ELF-1 (cell line): Measurements from ENCODE around the gene BCKDHA.
"Not testable (repeated sequence)": the region's sequence is repeated elsewhere in the genome, so short reads cannot be mapped to it uniquely, and the experiment has no call there.

Experiments
- DNase-seq: peaks from one replicate; pipeline ENCODE4 v3.0.0-alpha.2; 2016; ENCODE audit warnings: low read depth, low spot score

Gene BCKDHA

GRCh38 chr19:41425174-41426115 is 27.8 kb downstream of the BCKDHA start:
- peak; percentile 10 for DNase-seq

GRCh38 chr19:41426116-41426841 is 28.7 kb downstream of the BCKDHA start:
- DNase-seq, result no peak

GRCh38 chr19:41426952-41427646 is 29.5 kb downstream of the BCKDHA start, which contains the start of gene B3GNT8:
TSS of gene B3GNT8 (minus strand) at chr19:41427374. CDS start at chr19:41426778, 596 bp downstream.
- DNase-seq, result peak; percentile 78

- DNase-seq, result peak; percentile 25
Observed at GRCh38 chr19:41427647-41428480, 30.2 kb downstream of the BCKDHA start.

GRCh38 chr19:41428481-41428859 is 30.9 kb downstream of the BCKDHA start:
- DNase-seq, result no peak

- DNase-seq, result no peak
Observed at GRCh38 chr19:41430922-41431321, 33.3 kb downstream of the BCKDHA start.

- DNase-seq, result peak; percentile 26
Observed at GRCh38 chr19:41431426-41432386, 34.1 kb downstream of the BCKDHA start.

- DNase-seq, result no peak
Observed at GRCh38 chr19:41433171-41433570, 35.6 kb downstream of the BCKDHA start.

- no peak for DNase-seq
Observed at GRCh38 chr19:41434450-41434849, 36.8 kb downstream of the BCKDHA start.

GRCh38 chr19:41435376-41435775 is 37.8 kb downstream of the BCKDHA start:
- DNase-seq, result not testable (repeated sequence)

- no peak for DNase-seq
Observed at GRCh38 chr19:41435936-41436673, 38.5 kb downstream of the BCKDHA start.

GRCh38 chr19:41436674-41436951 is 39.0 kb downstream of the BCKDHA start:
- DNase-seq, result no peak

- no peak for DNase-seq
Observed at GRCh38 chr19:41437944-41438574, 40.4 kb downstream of the BCKDHA start.

- DNase-seq, result peak; percentile 98
Observed at GRCh38 chr19:41439441-41440222, 42.0 kb downstream of the BCKDHA start, which contains the start of gene DMAC2. TSS of gene DMAC2 (minus strand) at chr19:41439912. CDS start at chr19:41439899, 13 bp downstream.

GRCh38 chr19:41441321-41441945 is 43.8 kb downstream of the BCKDHA start:
- no peak for DNase-seq

GRCh38 chr19:41442473-41443355 is 45.1 kb downstream of the BCKDHA start, which contains the start of gene ERICH4:
TSS of gene ERICH4 (plus strand) at chr19:41443156. CDS start at chr19:41443170, 14 bp downstream.
- no peak for DNase-seq
